Retinal pigment epithelial cell (primary cell): ENCODE measurements around the gene GPR15LG.

Experiments
- DNase-seq: peaks from one replicate; pipeline ENCODE4 v3.0.0-alpha.2; 2010; ENCODE audit warnings: low read depth
- H3K4me3 ChIP-seq: 2 replicates; pipeline ENCODE4 v1.5.1; 2011; ENCODE audit warnings: mild to moderate bottlenecking, low read length, control low read depth, moderate library complexity
- TF ChIP-seq, protein P1 (sequence below): conservative IDR thresholded peaks from 2 replicates; pipeline ENCODE4 v1.5.1; 2011; ENCODE audit warnings: low read depth, low read length, control low read depth, inconsistent platforms

Gene GPR15LG

GRCh38 chr10:84156768-84157167 lies 16.8 kb upstream of the GPR15LG start:
- TF ChIP-seq, protein P1, sequence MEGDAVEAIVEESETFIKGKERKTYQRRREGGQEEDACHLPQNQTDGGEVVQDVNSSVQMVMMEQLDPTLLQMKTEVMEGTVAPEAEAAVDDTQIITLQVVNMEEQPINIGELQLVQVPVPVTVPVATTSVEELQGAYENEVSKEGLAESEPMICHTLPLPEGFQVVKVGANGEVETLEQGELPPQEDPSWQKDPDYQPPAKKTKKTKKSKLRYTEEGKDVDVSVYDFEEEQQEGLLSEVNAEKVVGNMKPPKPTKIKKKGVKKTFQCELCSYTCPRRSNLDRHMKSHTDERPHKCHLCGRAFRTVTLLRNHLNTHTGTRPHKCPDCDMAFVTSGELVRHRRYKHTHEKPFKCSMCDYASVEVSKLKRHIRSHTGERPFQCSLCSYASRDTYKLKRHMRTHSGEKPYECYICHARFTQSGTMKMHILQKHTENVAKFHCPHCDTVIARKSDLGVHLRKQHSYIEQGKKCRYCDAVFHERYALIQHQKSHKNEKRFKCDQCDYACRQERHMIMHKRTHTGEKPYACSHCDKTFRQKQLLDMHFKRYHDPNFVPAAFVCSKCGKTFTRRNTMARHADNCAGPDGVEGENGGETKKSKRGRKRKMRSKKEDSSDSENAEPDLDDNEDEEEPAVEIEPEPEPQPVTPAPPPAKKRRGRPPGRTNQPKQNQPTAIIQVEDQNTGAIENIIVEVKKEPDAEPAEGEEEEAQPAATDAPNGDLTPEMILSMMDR, result no peak
- no peak for DNase-seq
- H3K4me3 ChIP-seq, result no peak overlapping the region

GRCh38 chr10:84158061-84158460 lies 15.5 kb upstream of the GPR15LG start:
- TF ChIP-seq, protein P1, result no peak
- no peak for DNase-seq
- no peak overlapping the region for H3K4me3 ChIP-seq

GRCh38 chr10:84158550-84158949 lies 15.1 kb upstream of the GPR15LG start:
- H3K4me3 ChIP-seq, result no peak overlapping the region
- TF ChIP-seq, protein P1, result no peak
- DNase-seq, result no peak

- DNase-seq, result no peak
Measured at GRCh38 chr10:84159076-84159685, 14.4 kb upstream of the GPR15LG start.

GRCh38 chr10:84160663-84161362 lies 12.8 kb upstream of the GPR15LG start:
- H3K4me3 ChIP-seq, result no peak overlapping the region
- TF ChIP-seq, protein P1, result no peak
- no peak for DNase-seq

More at GRCh38 chr10:84159076-84159685, 14.4 kb upstream of the GPR15LG start:
- H3K4me3 ChIP-seq, result no peak overlapping the region
- TF ChIP-seq, protein P1, result no peak

- TF ChIP-seq, protein P1, result no peak
- DNase-seq, result no peak
- no peak overlapping the region for H3K4me3 ChIP-seq
Measured at GRCh38 chr10:84163996-84164395, 9.6 kb upstream of the GPR15LG start.

DNA sequence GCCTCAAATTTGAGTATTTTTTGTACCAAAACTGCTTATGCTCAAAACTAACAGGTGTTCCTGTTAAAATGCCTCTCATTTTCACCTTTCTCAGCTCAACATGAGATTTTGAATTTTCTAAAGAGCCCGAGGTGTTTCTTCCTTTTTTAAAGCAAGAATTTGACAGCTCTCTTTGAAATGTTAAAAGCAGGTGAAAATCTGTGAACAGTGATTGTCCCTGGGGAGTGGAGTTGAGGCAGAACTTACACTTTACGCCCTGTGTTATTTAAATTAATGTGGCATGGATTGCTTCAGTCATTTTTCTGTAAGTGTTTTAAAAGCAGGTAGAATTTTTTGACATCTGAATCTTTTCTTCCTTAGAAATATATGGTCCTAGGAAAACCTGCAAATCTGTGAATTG lies 9.2 kb upstream of the GPR15LG start:
- TF ChIP-seq, protein P1, result no peak
- H3K4me3 ChIP-seq, result no peak overlapping the region
- DNase-seq, result no peak
